Caco-2 (cell line): ENCODE results near the gene MYO15A. TPM values are rescaled to one million over a fixed set of nuclear protein-coding genes. Genes with fewer than 3 reads are reported as not detected.

Source experiments
- BruUV-seq: library from RNA; stranded (reverse); fragments of 400-500 nt; replicated peaks from 2 replicates; lab custom pipeline; 2021; lab: Mats Ljungman, UMichigan
- CTCF ChIA-PET: fragments of 300-600 bp; sonication (Branson Sonifier 250); formaldehyde crosslinking; loops from one replicate; lab custom pipeline; 2022; ENCODE audit warnings: antibody characterized with exemption; lab: Charles Lee
- POLR2A ChIA-PET: fragments of 300-600 bp; sonication (Branson Sonifier 250); formaldehyde crosslinking; loops from one replicate; lab custom pipeline; 2022; ENCODE audit warnings: antibody characterized with exemption; lab: Charles Lee
- DNase-seq, 2 experiments: peaks; one replicate each; pipeline versions ENCODE4 v3.0.0 to v3.0.0-alpha.2; 2020 to 2022
- H3K27me3 ChIP-seq: replicated peaks from 2 replicates; pipeline ENCODE4 v1.6.0; 2011; ENCODE audit warnings: low read length; ENCODE audit not compliant: control insufficient read depth, insufficient read depth
- H3K36me3 ChIP-seq: 2 replicates; pipeline ENCODE4 v1.5.1; 2011; ENCODE audit warnings: low read length; ENCODE audit not compliant: control insufficient read depth, insufficient read depth
- H3K4me1 ChIP-seq: fragments of 250-450 bp; sonication (Bioruptor Pico); 2 replicates; pipeline ENCODE4 v1.5.1; 2020; ENCODE audit warnings: mild to moderate bottlenecking
- H3K4me3 ChIP-seq: 2 replicates; pipeline ENCODE4 v1.5.1; 2011; ENCODE audit warnings: low read depth, mild to moderate bottlenecking, control low read depth, low read length
- H3K9me3 ChIP-seq: fragments of 250-450 bp; sonication (Bioruptor Pico); 2 replicates; pipeline ENCODE4 v1.5.1; 2020; ENCODE audit warnings: mild to moderate bottlenecking, moderate library complexity
- H3K27ac Mint-ChIP-seq: one replicate; pipeline ENCODE4 v1.8.0; 2022; ENCODE audit warnings: mixed read lengths; ENCODE audit not compliant: unreplicated experiment
- H3K27me3 Mint-ChIP-seq: one replicate; pipeline ENCODE4 v1.8.0; 2022; ENCODE audit warnings: mixed read lengths; ENCODE audit not compliant: insufficient read depth, unreplicated experiment
- H3K36me3 Mint-ChIP-seq: one replicate; pipeline ENCODE4 v1.8.0; 2022; ENCODE audit warnings: mild to moderate bottlenecking, mixed read lengths; ENCODE audit not compliant: insufficient read depth, unreplicated experiment
- H3K4me1 Mint-ChIP-seq: one replicate; pipeline ENCODE4 v1.8.0; 2022; ENCODE audit warnings: low read depth, mixed read lengths; ENCODE audit not compliant: unreplicated experiment
- H3K4me3 Mint-ChIP-seq: one replicate; pipeline ENCODE4 v1.8.0; 2022; ENCODE audit warnings: mild to moderate bottlenecking, moderate library complexity, mixed read lengths; ENCODE audit not compliant: unreplicated experiment
- H3K9me3 Mint-ChIP-seq: one replicate; pipeline ENCODE4 v1.8.0; 2022; ENCODE audit warnings: mixed read lengths; ENCODE audit not compliant: unreplicated experiment
- intact Hi-C: fragments of 100-400 bp; cut with micrococcal nuclease; formaldehyde crosslinking; loops from one replicate; pipeline ENCODE4 v1.10.0; 2022; ENCODE audit not compliant: unreplicated experiment
- total RNA-seq: library from RNA; stranded (reverse); gene quantifications from 2 replicates; pipeline ENCODE4 v1.2.3, GENCODE V29; 2022
- TF ChIP-seq, protein P1 (sequence below), 2 experiments: fragments of 200-600 bp in 1 of 2; IDR thresholded peaks; 1 replicate in 1 of 2; 2 replicates in 1 of 2; pipeline versions ENCODE4 v1.5.1 to v1.8.0; 2011 to 2022; ENCODE audit warnings: antibody characterized with exemption in 1 of 2, control low read depth in 1 of 2, inconsistent platforms in 1 of 2, low read depth in 1 of 2, low read length in 1 of 2, mild to moderate bottlenecking in 1 of 2, moderate library complexity in 1 of 2; ENCODE audit not compliant: insufficient read depth in 1 of 2, severe bottlenecking in 1 of 2, unreplicated experiment in 1 of 2

Gene MYO15A
- total RNA-seq, 1 experiment from 2014 or later = not detected

DNA sequence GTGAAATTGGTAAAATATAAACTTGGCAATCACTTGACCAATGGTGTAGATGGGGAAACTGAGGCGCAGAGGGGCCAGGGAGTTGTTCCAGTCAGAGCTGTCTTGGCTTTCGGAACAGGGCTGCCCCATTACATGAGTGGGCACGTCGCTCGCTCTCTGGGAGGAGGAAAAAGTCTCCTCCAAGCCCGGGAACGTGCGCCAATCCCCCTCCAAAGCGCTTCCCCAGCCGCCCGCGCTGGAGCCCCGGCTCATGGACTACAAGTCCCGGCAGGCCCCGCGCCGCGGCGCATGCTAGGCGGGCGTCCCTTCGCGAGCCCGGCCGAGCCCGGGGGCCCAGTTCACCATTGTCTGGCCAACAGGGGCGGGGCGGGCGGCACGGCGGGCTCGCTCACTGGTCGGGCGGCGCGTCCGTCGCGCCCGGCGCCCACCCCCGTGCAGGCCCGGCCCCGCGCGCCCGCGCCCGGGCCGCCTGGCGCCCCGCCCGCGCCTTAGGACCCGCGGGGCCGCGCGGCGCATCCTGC, 116.6 kb downstream of the MYO15A start, which contains the start of gene LLGL1:
Gene LLGL1, plus strand, starts transcription at position 515 of the 521 bp plus-strand sequence. CDS start 48 bp downstream, outside the sequence.
- H3K27me3 ChIP-seq = no peaks in the 10 kb centered on the region
- Mint-ChIP-seq H3K27me3 (no peaks in the 10 kb centered on the region), H3K36me3 (peaks cover 6% of the 10 kb centered on the region), H3K4me1 (peaks cover 21% of the 10 kb centered on the region), H3K27ac (peak within 1 kb of the TSS; percentile 93), H3K4me3 (peak within 1 kb of the TSS; percentile 99), H3K9me3 (no peaks in the 10 kb centered on the region)
- CTCF ChIA-PET = no interaction called here
- POLR2A ChIA-PET = no interaction called here
- DNase-seq = peak; percentile 96 to 99
- no TSS peak for BruUV-seq
- H3K4me1 ChIP-seq = peaks cover 21% of the 10 kb centered on the region
- TF ChIP-seq, protein P1, sequence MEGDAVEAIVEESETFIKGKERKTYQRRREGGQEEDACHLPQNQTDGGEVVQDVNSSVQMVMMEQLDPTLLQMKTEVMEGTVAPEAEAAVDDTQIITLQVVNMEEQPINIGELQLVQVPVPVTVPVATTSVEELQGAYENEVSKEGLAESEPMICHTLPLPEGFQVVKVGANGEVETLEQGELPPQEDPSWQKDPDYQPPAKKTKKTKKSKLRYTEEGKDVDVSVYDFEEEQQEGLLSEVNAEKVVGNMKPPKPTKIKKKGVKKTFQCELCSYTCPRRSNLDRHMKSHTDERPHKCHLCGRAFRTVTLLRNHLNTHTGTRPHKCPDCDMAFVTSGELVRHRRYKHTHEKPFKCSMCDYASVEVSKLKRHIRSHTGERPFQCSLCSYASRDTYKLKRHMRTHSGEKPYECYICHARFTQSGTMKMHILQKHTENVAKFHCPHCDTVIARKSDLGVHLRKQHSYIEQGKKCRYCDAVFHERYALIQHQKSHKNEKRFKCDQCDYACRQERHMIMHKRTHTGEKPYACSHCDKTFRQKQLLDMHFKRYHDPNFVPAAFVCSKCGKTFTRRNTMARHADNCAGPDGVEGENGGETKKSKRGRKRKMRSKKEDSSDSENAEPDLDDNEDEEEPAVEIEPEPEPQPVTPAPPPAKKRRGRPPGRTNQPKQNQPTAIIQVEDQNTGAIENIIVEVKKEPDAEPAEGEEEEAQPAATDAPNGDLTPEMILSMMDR (IDR thresholded peaks at IDR 0.05; ENCODE audit: insufficient read depth in 1 of 2, low read depth in 1 of 2, low read length in 1 of 2, severe bottlenecking in 1 of 2, unreplicated experiment in 1 of 2) = no peak
- no peaks in the 10 kb centered on the region for H3K9me3 ChIP-seq
- no peaks in the 10 kb centered on the region for H3K36me3 ChIP-seq
- intact Hi-C loops = loop anchor here (2.0 kb wide), 1 partner anchor 42 kb away; the partner anchor contains the start of gene ALKBH5
- H3K4me3 ChIP-seq = peak within 1 kb of the TSS; percentile 87

DNA sequence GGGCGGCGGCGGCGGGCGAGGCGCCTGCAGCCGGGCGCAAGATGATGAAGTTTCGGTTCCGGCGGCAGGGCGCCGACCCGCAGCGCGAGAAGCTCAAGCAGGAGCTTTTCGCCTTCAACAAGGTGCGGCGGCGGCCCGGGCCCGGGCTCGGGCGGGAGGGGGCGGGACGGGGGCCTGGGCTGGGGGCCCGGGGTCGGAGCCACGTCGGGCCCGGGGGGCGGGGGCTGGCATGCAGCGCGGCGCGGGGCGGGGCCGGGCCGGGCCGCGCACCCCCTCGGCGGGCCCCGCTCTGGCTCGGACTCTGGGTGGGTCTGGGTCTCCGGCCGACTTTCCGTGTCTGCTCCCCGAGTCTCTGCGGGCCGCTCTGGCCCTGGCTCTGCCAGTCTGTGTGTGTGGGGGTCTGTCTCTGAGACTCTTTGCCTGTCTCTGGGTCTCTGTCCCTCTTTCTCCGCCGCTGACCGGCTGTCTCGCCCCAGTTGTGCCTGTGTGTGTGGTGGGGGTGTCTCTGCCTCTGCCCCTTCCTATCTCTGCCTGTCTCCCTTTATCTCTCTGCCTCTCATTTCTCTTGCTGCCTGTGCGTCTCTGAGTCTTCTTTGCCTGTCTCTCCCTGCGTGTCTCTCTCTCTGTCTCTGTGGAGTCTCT, 117.2 kb downstream of the MYO15A start:
- DNase-seq = no peak
- Histone ChIP-seq H3K4me3 (peak overlapping the region; percentile 87), H3K27me3 (no peaks in the 10 kb centered on the region), H3K9me3 (no peaks in the 10 kb centered on the region), H3K36me3 (no peaks in the 10 kb centered on the region), H3K4me1 (peaks cover 21% of the 10 kb centered on the region)
- H3K27ac Mint-ChIP-seq = peak overlapping the region; percentile 93
- H3K4me1 Mint-ChIP-seq = peaks cover 21% of the 10 kb centered on the region
- BruUV-seq = no TSS peak
- H3K27me3 Mint-ChIP-seq = no peaks in the 10 kb centered on the region
- ChIA-PET POLR2A (no interaction called here), CTCF (no interaction called here)
- TF ChIP-seq, protein P1 (IDR thresholded peaks at IDR 0.05; ENCODE audit: insufficient read depth in 1 of 2, low read depth in 1 of 2, low read length in 1 of 2, severe bottlenecking in 1 of 2, unreplicated experiment in 1 of 2) = no peak
- intact Hi-C loops = loop anchor here (2.0 kb wide), 1 partner anchor 43 kb away; the partner anchor contains the start of gene ALKBH5
- H3K36me3 Mint-ChIP-seq = peaks cover 6% of the 10 kb centered on the region
- H3K4me3 Mint-ChIP-seq = peak overlapping the region; percentile 99
- no peaks in the 10 kb centered on the region for H3K9me3 Mint-ChIP-seq

DNA sequence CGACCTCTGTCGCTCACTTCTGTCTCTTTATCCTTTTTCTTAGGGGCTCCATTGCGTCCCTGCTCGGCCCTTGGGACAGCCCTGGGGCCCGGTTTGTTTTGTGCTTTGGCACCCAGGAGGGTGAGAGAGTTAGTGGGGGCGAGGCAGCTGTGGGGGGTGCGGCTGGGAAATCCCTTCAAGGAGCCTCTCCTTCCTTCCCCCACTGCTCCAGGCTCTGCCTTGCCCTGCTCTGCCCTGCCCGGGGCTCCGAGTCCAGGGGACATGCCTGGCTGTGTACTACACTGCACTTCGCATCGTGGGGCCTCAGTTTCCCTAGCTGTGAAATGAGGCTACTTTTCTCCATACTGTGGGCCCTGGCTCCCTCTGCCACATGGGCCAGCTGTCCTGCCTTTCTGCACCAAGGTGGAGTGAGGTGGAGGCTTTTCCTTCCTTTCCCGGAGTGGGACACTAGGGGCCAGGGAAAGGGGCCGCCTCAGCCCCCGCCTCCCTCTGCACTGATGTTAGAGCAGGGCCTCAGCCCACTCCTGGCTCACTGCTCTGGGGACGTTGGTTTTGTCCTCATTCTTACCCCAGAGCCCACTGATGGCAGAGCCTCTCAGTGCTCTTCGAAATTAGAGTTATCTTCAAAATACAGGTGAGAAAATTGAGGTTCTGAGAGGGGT, 117.9 kb downstream of the MYO15A start:
- peak overlapping the region; percentile 99 for H3K4me3 Mint-ChIP-seq
- Histone ChIP-seq H3K27me3 (no peaks in the 10 kb centered on the region), H3K4me1 (peaks cover 21% of the 10 kb centered on the region), H3K9me3 (no peaks in the 10 kb centered on the region), H3K36me3 (no peaks in the 10 kb centered on the region), H3K4me3 (peak overlapping the region; percentile 87)
- CTCF ChIA-PET = no interaction called here
- H3K9me3 Mint-ChIP-seq = no peaks in the 10 kb centered on the region
- intact Hi-C loops = no loop called here
- H3K4me1 Mint-ChIP-seq = peaks cover 21% of the 10 kb centered on the region
- POLR2A ChIA-PET = no interaction called here
- TSS peak; percentile 64 for BruUV-seq
- TF ChIP-seq, protein P1 (IDR thresholded peaks at IDR 0.05; ENCODE audit: insufficient read depth in 1 of 2, low read depth in 1 of 2, low read length in 1 of 2, severe bottlenecking in 1 of 2, unreplicated experiment in 1 of 2) = no peak
- DNase-seq = no peak
- H3K36me3 Mint-ChIP-seq = peaks cover 6% of the 10 kb centered on the region
- peak overlapping the region; percentile 93 for H3K27ac Mint-ChIP-seq
- no peaks in the 10 kb centered on the region for H3K27me3 Mint-ChIP-seq
